IMR-90 (cell line): ENCODE data around the gene SPANXA1. TPM values are rescaled to one million over a fixed set of nuclear protein-coding genes. Genes with fewer than 3 reads are reported as not detected.

ENCODE experiments used
- ATAC-seq: fragments of 200-7000 bp; cut with Tn5 transposase; 2 replicates; pipeline ENCODE4 v1.9.1; 2020; ENCODE audit warnings: low read depth, mild to moderate bottlenecking, moderate library complexity
- BruUV-seq: library from RNA; stranded (reverse); fragments of 400-500 nt; replicated peaks from 2 replicates; lab custom pipeline; 2021; lab: Mats Ljungman, UMichigan
- CTCF ChIA-PET: fragments of 300-600 bp; formaldehyde crosslinking; extraction: SDS; loops from one replicate; lab custom pipeline; 2021; ENCODE audit warnings: antibody characterized with exemption; lab: Yijun Ruan, JAX
- POLR2A ChIA-PET: fragments of 300-600 bp; sonication (Branson Sonifier 250); formaldehyde crosslinking; loops from one replicate; lab custom pipeline; 2022; ENCODE audit warnings: antibody characterized with exemption; ENCODE audit not compliant: unreplicated experiment; lab: Charles Lee
- DNase-seq: peaks from one replicate; pipeline ENCODE4 v3.0.0; 2013
- H2AFZ ChIP-seq: replicated peaks from 2 replicates; pipeline ENCODE3; 2013; ENCODE audit warnings: low read length, mild to moderate bottlenecking; ENCODE audit not compliant: poor library complexity
- H2AK5ac ChIP-seq: 2 replicates; pipeline ENCODE4 v1.6.1; 2013; ENCODE audit warnings: low read depth, low read length, inconsistent platforms
- H2AK9ac ChIP-seq: replicated peaks from 2 replicates; pipeline ENCODE3; 2013; ENCODE audit warnings: mild to moderate bottlenecking, low read depth, low read length, moderate library complexity; ENCODE audit not compliant: poor library complexity
- H2BK120ac ChIP-seq: 2 replicates; pipeline ENCODE4 v1.6.1; 2013; ENCODE audit warnings: low read depth, low read length, inconsistent platforms
- H2BK15ac ChIP-seq: 3 replicates; pipeline ENCODE4 v1.6.1; 2013; ENCODE audit warnings: low read depth, low read length, inconsistent platforms
- H2BK20ac ChIP-seq: 2 replicates; pipeline ENCODE4 v1.6.1; 2013; ENCODE audit warnings: low read depth, mild to moderate bottlenecking, inconsistent platforms, low read length, moderate library complexity
- H2BK5ac ChIP-seq: 2 replicates; pipeline ENCODE4 v1.6.1; 2013; ENCODE audit warnings: mild to moderate bottlenecking, low read depth, low read length, inconsistent platforms; ENCODE audit not compliant: poor library complexity, severe bottlenecking
- H3K14ac ChIP-seq: replicated peaks from 2 replicates; pipeline ENCODE4 v1.6.1; 2013; ENCODE audit warnings: low read depth, low read length, inconsistent platforms
- H3K18ac ChIP-seq: 2 replicates; pipeline ENCODE4 v1.6.1; 2013; ENCODE audit warnings: low read depth, low read length, control low read depth
- H3K23ac ChIP-seq: 2 replicates; pipeline ENCODE4 v1.6.1; 2013; ENCODE audit warnings: low read depth, low read length, inconsistent platforms
- H3K27ac ChIP-seq: 2 replicates; pipeline ENCODE4 v1.5.1; 2013; ENCODE audit warnings: mild to moderate bottlenecking, control low read depth, low read length; ENCODE audit not compliant: insufficient read depth
- H3K27me3 ChIP-seq: 2 replicates; pipeline ENCODE4 v1.6.1; 2013; ENCODE audit warnings: low read length; ENCODE audit not compliant: control insufficient read depth, insufficient read depth
- H3K36me3 ChIP-seq: 2 replicates; pipeline ENCODE4 v1.6.1; 2013; ENCODE audit warnings: low read length, mixed read lengths; ENCODE audit not compliant: control insufficient read depth, insufficient read depth
- H3K4ac ChIP-seq: 2 replicates; pipeline ENCODE4 v1.6.1; 2013; ENCODE audit warnings: low read depth, low read length, inconsistent platforms
- H3K4me1 ChIP-seq: 2 replicates; pipeline ENCODE4 v1.6.1; 2013; ENCODE audit warnings: low read length, mixed read lengths; ENCODE audit not compliant: control insufficient read depth, insufficient read depth
- H3K4me2 ChIP-seq: 2 replicates; pipeline ENCODE4 v1.6.1; 2013; ENCODE audit warnings: low read depth, mild to moderate bottlenecking, control low read depth, low read length, moderate library complexity
- H3K4me3 ChIP-seq: 2 replicates; pipeline ENCODE4 v1.5.1; 2013; ENCODE audit warnings: low read depth, mild to moderate bottlenecking, control low read depth, low read length, moderate library complexity; ENCODE audit not compliant: insufficient read depth
- H3K56ac ChIP-seq: 2 replicates; pipeline ENCODE4 v1.6.1; 2013; ENCODE audit warnings: low read length, inconsistent platforms; ENCODE audit not compliant: insufficient read depth; ENCODE audit errors: extremely low read depth
- H3K79me1 ChIP-seq, 2 experiments: 2 replicates each; pipeline ENCODE4 v1.6.1; 2013; ENCODE audit warnings: low read length in 2 of 2, inconsistent platforms in 1 of 2, low read depth in 1 of 2
- H3K9ac ChIP-seq: 2 replicates; pipeline ENCODE4 v1.6.1; 2013; ENCODE audit warnings: low read depth, low read length, control low read depth
- H3K9me1 ChIP-seq: 2 replicates; pipeline ENCODE4 v1.6.1; 2013; ENCODE audit warnings: low read length, inconsistent platforms; ENCODE audit not compliant: insufficient read depth
- H3K9me3 ChIP-seq: 2 replicates; pipeline ENCODE4 v1.6.1; 2013; ENCODE audit warnings: low read length; ENCODE audit not compliant: control insufficient read depth, insufficient read depth
- H4K20me1 ChIP-seq: 2 replicates; pipeline ENCODE4 v1.6.1; 2013; ENCODE audit warnings: low read length, inconsistent platforms; ENCODE audit not compliant: insufficient read depth
- H4K5ac ChIP-seq: 2 replicates; pipeline ENCODE4 v1.6.1; 2013; ENCODE audit warnings: mild to moderate bottlenecking, low read depth, low read length, control low read depth
- H4K8ac ChIP-seq, 2 experiments: 2 replicates each; pipeline ENCODE4 v1.6.1; 2013; ENCODE audit warnings: low read depth in 2 of 2, low read length in 2 of 2, control low read depth in 1 of 2, inconsistent platforms in 1 of 2
- H4K91ac ChIP-seq: 2 replicates; pipeline ENCODE4 v1.6.1; 2013; ENCODE audit warnings: low read depth, low read length, inconsistent platforms; ENCODE audit not compliant: insufficient read depth
- BHLHE40 ChIP-seq: fragments of 150-350 bp; IDR thresholded peaks from 2 replicates; pipeline ENCODE4 v1.6.1; 2016; ENCODE audit warnings: mild to moderate bottlenecking, low read depth, low read length
- CEBPB ChIP-seq: IDR thresholded peaks from 2 replicates; pipeline ENCODE4 v1.6.1; 2012; ENCODE audit warnings: low read depth, low read length, improper control_type of control experiment
- FOS ChIP-seq: fragments of 150-350 bp; IDR thresholded peaks from 2 replicates; pipeline ENCODE4 v1.6.1; 2016; ENCODE audit warnings: low read depth, low read length
- MAFK ChIP-seq: IDR thresholded peaks from 2 replicates; pipeline ENCODE4 v1.6.1; 2012; ENCODE audit warnings: low read depth, low read length, improper control_type of control experiment
- NFE2L2 ChIP-seq: fragments of 150-350 bp; IDR thresholded peaks from 2 replicates; pipeline ENCODE4 v1.6.1; 2016; ENCODE audit warnings: low read depth, mild to moderate bottlenecking, low read length
- POLR2A ChIP-seq: IDR thresholded peaks from 2 replicates; pipeline ENCODE4 v1.6.1; 2012; ENCODE audit warnings: mild to moderate bottlenecking, low read depth, low read length
- RAD21 ChIP-seq: IDR thresholded peaks from 2 replicates; pipeline ENCODE4 v1.6.1; 2012; ENCODE audit warnings: low read length, improper control_type of control experiment
- RCOR1 ChIP-seq: IDR thresholded peaks from 2 replicates; pipeline ENCODE4 v1.6.1; 2012; ENCODE audit warnings: mild to moderate bottlenecking, low read length, improper control_type of control experiment; ENCODE audit not compliant: insufficient replicate concordance
- RFX5 ChIP-seq: IDR thresholded peaks from 2 replicates; pipeline ENCODE4 v1.8.0; 2012; ENCODE audit warnings: low read depth, mild to moderate bottlenecking, low read length, moderate library complexity
- SMC3 ChIP-seq: fragments of 150-350 bp; IDR thresholded peaks from 2 replicates; pipeline ENCODE4 v1.6.1; 2016; ENCODE audit warnings: low read depth, mild to moderate bottlenecking, antibody characterized with exemption, low read length, moderate library complexity
- dilution Hi-C: fragments of 300-500 bp; cut with HindIII; formaldehyde crosslinking; loops from one replicate; pipeline ENCODE4 v1.14.3; 2018; ENCODE audit warnings: low sequenced_read_pairs; ENCODE audit not compliant: unreplicated experiment
- in situ Hi-C: fragments of 300-500 bp; cut with MboI; formaldehyde crosslinking; loops from 3 replicates; pipeline ENCODE4 v1.14.3; 2019; ENCODE audit warnings: low sequenced_read_pairs, inconsistent platforms, mixed read lengths
- intact Hi-C: fragments of 100-400 bp; cut with micrococcal nuclease; formaldehyde crosslinking; loops from 2 replicates; pipeline ENCODE4 v1.10.0; 2022
- polyA plus RNA-seq, 3 experiments: library from polyadenylated mRNA; depleted of rRNA; stranded (reverse); fragments of >200 nt; gene quantifications; 2 replicates each; pipeline ENCODE4 v1.2.3, GENCODE V29; 2012; ENCODE audit warnings: low replicate concordance in 1 of 3
- total RNA-seq: library from RNA; depleted of rRNA; stranded (reverse); fragments of >200 nt; gene quantifications from 2 replicates; pipeline ENCODE4 v1.2.3, GENCODE V29; 2012
- TF ChIP-seq, protein P1 (sequence below): fragments of 150-350 bp; IDR thresholded peaks from 2 replicates; pipeline ENCODE4 v1.6.1; 2017; ENCODE audit warnings: mild to moderate bottlenecking, antibody characterized with exemption, low read length, low read depth
- TF ChIP-seq, protein P2 (sequence below): fragments of 150-350 bp; IDR thresholded peaks from 2 replicates; pipeline ENCODE4 v1.6.1; 2016; ENCODE audit warnings: low read depth, mild to moderate bottlenecking, low read length, moderate library complexity, borderline replicate concordance

The SPANXA1 gene
- total and polyA plus RNA-seq, 2 of the 4 experiments (the other 2 are of a cell fraction), result not detected

DNA sequence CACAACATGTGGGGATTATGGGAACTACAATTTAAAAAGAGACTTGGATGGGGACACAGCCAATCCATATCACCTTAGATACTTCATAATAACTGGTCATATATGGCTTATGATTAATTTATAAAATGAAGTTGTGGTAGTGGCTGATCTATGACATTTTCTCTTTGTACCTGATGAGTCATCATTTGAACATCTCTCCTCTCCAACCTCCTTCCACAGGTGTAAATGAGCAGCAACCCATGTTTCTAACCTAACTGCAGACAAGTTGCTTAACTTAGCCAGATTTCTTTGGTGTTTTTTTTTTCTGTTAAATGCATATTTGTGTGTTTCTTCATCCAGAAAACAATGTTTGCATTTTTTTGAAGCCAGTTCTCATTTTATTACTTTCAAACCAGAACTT is 47.6 kb upstream of the SPANXA1 start:
- Histone ChIP-seq H3K4ac (no peak overlapping the region), H3K18ac (no peak overlapping the region), H3K27ac (no peak overlapping the region), H3K9ac (no peak overlapping the region), H2AFZ (no peak overlapping the region), H3K9me3 (no peaks in the 10 kb centered on the region), H4K91ac (no peak overlapping the region), H3K9me1 (no peaks in the 10 kb centered on the region), H4K5ac (no peak overlapping the region), H3K79me1 (no peaks in the 10 kb centered on the region), H4K20me1 (no peaks in the 10 kb centered on the region), H3K14ac (no peak overlapping the region), H3K23ac (no peak overlapping the region), H3K27me3 (no peaks in the 10 kb centered on the region), H3K4me2 (no peak overlapping the region), H3K4me1 (no peaks in the 10 kb centered on the region), H2BK5ac (no peak overlapping the region), H3K56ac (no peak overlapping the region), H2BK15ac (no peak overlapping the region), H2BK20ac (no peak overlapping the region), H2AK9ac (no peak overlapping the region), H3K4me3 (no peak overlapping the region), H4K8ac (no peak overlapping the region), H2AK5ac (no peak overlapping the region), H2BK120ac (no peak overlapping the region), H3K36me3 (no peaks in the 10 kb centered on the region)
- ATAC-seq (no peak), DNase-seq (no peak)
- intact Hi-C loops (no loop called here), in situ Hi-C loops (loop anchor here (25.0 kb wide), 1 partner anchor 170 kb away; no protein-coding TSS in a partner anchor), dilution Hi-C loops (no loop called here)
- TF ChIP-seq, protein P1, sequence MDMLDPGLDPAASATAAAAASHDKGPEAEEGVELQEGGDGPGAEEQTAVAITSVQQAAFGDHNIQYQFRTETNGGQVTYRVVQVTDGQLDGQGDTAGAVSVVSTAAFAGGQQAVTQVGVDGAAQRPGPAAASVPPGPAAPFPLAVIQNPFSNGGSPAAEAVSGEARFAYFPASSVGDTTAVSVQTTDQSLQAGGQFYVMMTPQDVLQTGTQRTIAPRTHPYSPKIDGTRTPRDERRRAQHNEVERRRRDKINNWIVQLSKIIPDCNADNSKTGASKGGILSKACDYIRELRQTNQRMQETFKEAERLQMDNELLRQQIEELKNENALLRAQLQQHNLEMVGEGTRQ, result no peak
- no peak for TF ChIP-seq SMC3
- no peak for TF ChIP-seq BHLHE40
- no peak for TF ChIP-seq RFX5
- no peak for TF ChIP-seq POLR2A
- TF ChIP-seq FOS, result no peak
- TF ChIP-seq RAD21, result no peak
- no peak for TF ChIP-seq CEBPB
- no peak for TF ChIP-seq NFE2L2
- no peak for TF ChIP-seq MAFK
- TF ChIP-seq, protein P2, sequence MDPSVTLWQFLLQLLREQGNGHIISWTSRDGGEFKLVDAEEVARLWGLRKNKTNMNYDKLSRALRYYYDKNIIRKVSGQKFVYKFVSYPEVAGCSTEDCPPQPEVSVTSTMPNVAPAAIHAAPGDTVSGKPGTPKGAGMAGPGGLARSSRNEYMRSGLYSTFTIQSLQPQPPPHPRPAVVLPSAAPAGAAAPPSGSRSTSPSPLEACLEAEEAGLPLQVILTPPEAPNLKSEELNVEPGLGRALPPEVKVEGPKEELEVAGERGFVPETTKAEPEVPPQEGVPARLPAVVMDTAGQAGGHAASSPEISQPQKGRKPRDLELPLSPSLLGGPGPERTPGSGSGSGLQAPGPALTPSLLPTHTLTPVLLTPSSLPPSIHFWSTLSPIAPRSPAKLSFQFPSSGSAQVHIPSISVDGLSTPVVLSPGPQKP, result no peak
- TF ChIP-seq RCOR1, result no peak
- POLR2A ChIA-PET, result no interaction called here
- CTCF ChIA-PET, result no interaction called here
- BruUV-seq, result no TSS peak
